K562 (cell line): Measurements from ENCODE around the gene NLRC3. TPM values are rescaled to one million over a fixed set of nuclear protein-coding genes. Genes with fewer than 3 reads are reported as not detected.
A peak's percentile ranks its signal among the peaks of the same experiment; 100 is the strongest.

Experiments
- ATAC-seq: fragments of 200-7000 bp; cut with Tn5 transposase; 3 replicates; pipeline ENCODE4 v1.9.1; 2020; ENCODE audit warnings: moderate library complexity
- BruUV-seq: library from RNA; stranded (reverse); fragments of 400-500 nt; replicated peaks from 2 replicates; lab custom pipeline; 2021; lab: Mats Ljungman, UMichigan
- CTCF ChIA-PET: fragments of 300-600 bp; formaldehyde crosslinking; extraction: SDS; loops from one replicate; lab custom pipeline; 2021; ENCODE audit warnings: low intra/inter-chr PET ratio; lab: Yijun Ruan, JAX
- POLR2A ChIA-PET: fragments of 300-600, 350-650 bp; sonication (Branson Sonifier 250); formaldehyde crosslinking; extraction: SDS; loops from one replicate; lab custom pipeline; 2021; ENCODE audit warnings: antibody characterized with exemption, inconsistent platforms; lab: Yijun Ruan, JAX
- DNase-seq, 4 experiments: peaks; one replicate each; pipeline versions ENCODE4 v3.0.0 to v3.0.0-alpha.2; 2011 to 2018; ENCODE audit warnings: low spot score in 3 of 4, mixed read lengths in 3 of 4; ENCODE audit errors: extremely low read depth in 1 of 4
- FAIRE-seq: peaks from 2 replicates; lab custom pipeline; 2011; peaks lifted over from hg19 to GRCh38; lab: Jason Lieb, UNC
- H2AFZ ChIP-seq: 2 replicates; pipeline ENCODE4 v1.6.0; 2011; ENCODE audit warnings: low read depth, low read length, control low read depth, inconsistent platforms
- H3K27ac ChIP-seq: fragments of 200-600 bp; 3 replicates; pipeline ENCODE4 v1.8.0; 2011; ENCODE audit warnings: low read depth, mild to moderate bottlenecking, control low read depth, inconsistent platforms, low read length, moderate library complexity, mixed read lengths; ENCODE audit errors: extremely low read depth
- H3K27me3 ChIP-seq, 2 experiments: fragments of 300-600 bp in 1 of 2; 2 replicates in 1 of 2; 3 replicates in 1 of 2; pipeline versions ENCODE4 v1.6.0 to v1.8.0; 2011; ENCODE audit warnings: inconsistent platforms in 2 of 2, low read length in 2 of 2, mild to moderate bottlenecking in 1 of 2, mixed read lengths in 1 of 2, moderate library complexity in 1 of 2; ENCODE audit not compliant: control insufficient read depth in 2 of 2, insufficient read depth in 2 of 2
- H3K36me3 ChIP-seq: fragments of 300-600 bp; 3 replicates; pipeline ENCODE4 v1.8.0; 2011; ENCODE audit warnings: mild to moderate bottlenecking, low read length, inconsistent platforms; ENCODE audit not compliant: control insufficient read depth, insufficient read depth
- H3K4me1 ChIP-seq, 2 experiments: fragments of 200-600 bp in 1 of 2; replicated peaks in 1 of 2; 2 replicates in 1 of 2; 3 replicates in 1 of 2; pipeline versions ENCODE4 v1.5.1 to v1.8.0; 2011; ENCODE audit warnings: inconsistent platforms in 2 of 2, low read length in 2 of 2, mild to moderate bottlenecking in 1 of 2, mixed read lengths in 1 of 2, moderate library complexity in 1 of 2; ENCODE audit not compliant: control insufficient read depth in 2 of 2, insufficient read depth in 2 of 2
- H3K4me2 ChIP-seq: 2 replicates; pipeline ENCODE4 v1.6.1; 2011; ENCODE audit warnings: low read length, control low read depth, inconsistent platforms, mixed read lengths; ENCODE audit not compliant: insufficient read depth
- H3K4me3 ChIP-seq: fragments of 200-600 bp; sonication (generic), shearing (Covaris generic); 2 replicates; pipeline ENCODE4 v1.5.1; 2016; ENCODE audit warnings: control low read depth, inconsistent platforms
- H3K79me2 ChIP-seq: fragments of 200-600 bp; 3 replicates; pipeline ENCODE4 v1.8.0; 2011; ENCODE audit warnings: low read length, inconsistent platforms; ENCODE audit not compliant: control insufficient read depth, insufficient read depth
- H3K9ac ChIP-seq, 2 experiments: 2 replicates each; pipeline versions ENCODE4 v1.6.0 to v1.6.1; 2011; ENCODE audit warnings: low read depth in 2 of 2, low read length in 2 of 2, control low read depth in 1 of 2, inconsistent platforms in 1 of 2, mild to moderate bottlenecking in 1 of 2, mixed read lengths in 1 of 2; ENCODE audit not compliant: insufficient read depth in 1 of 2
- H3K9me1 ChIP-seq: one replicate; pipeline ENCODE4 v1.6.0; 2011; ENCODE audit warnings: inconsistent platforms, mild to moderate bottlenecking, low read length, moderate library complexity; ENCODE audit not compliant: control insufficient read depth, insufficient read depth
- H3K9me3 ChIP-seq: replicated peaks from 2 replicates; pipeline ENCODE4 v1.5.1; 2011; ENCODE audit warnings: low read depth, low read length, inconsistent platforms; ENCODE audit not compliant: control insufficient read depth, insufficient read depth
- H4K20me1 ChIP-seq: replicated peaks from 2 replicates; pipeline ENCODE4 v1.6.1; 2011; ENCODE audit warnings: low read length, inconsistent platforms, mixed read lengths; ENCODE audit not compliant: control insufficient read depth, insufficient read depth
- CC2D1A ChIP-seq: fragments of 450-650 bp; IDR thresholded peaks from 2 replicates; pipeline ENCODE4 v1.6.1; 2017; ENCODE audit warnings: mild to moderate bottlenecking
- CEBPB ChIP-seq: fragments of 450-650 bp; IDR thresholded peaks from 2 replicates; pipeline ENCODE4 v1.6.1; 2016; ENCODE audit warnings: missing genetic modification characterization, missing compliant biosample characterization
- FOXP4 ChIP-seq: sonication (generic); formaldehyde crosslinking; IDR thresholded peaks from 2 replicates; pipeline ENCODE4 v1.8.0; 2022; ENCODE audit warnings: mild to moderate bottlenecking, missing genetic modification reagents, borderline replicate concordance
- RBM17 ChIP-seq: fragments of 200-400 bp; formaldehyde crosslinking; IDR thresholded peaks from 2 replicates; pipeline ENCODE4 v1.6.1; 2017; ENCODE audit warnings: low read depth, mild to moderate bottlenecking, low read length, borderline replicate concordance
- ZNF318 ChIP-seq, 2 experiments: fragments of 450-650 bp; IDR thresholded peaks; 2 replicates each; pipeline ENCODE4 v1.6.1; 2016; ENCODE audit warnings: mild to moderate bottlenecking in 2 of 2, borderline replicate concordance in 1 of 2, low read depth in 1 of 2, moderate library complexity in 1 of 2
- WGBS: fragments of 100-300 bp; shearing (Covaris generic); methylation state at CpG from one replicate; pipeline ENCODE4 v1.1.6; 2016; ENCODE audit warnings: low coverage, mixed read lengths; ENCODE audit not compliant: insufficient coverage; ENCODE audit errors: missing lambda C conversion rate; 5-methylcytosine and 5-hydroxymethylcytosine counted together
- in situ Hi-C: fragments of 300-500 bp; cut with MboI; formaldehyde crosslinking; loops from 4 replicates; pipeline ENCODE4 v1.15.0; 2018; ENCODE audit warnings: inconsistent platforms, mixed read lengths
- intact Hi-C: fragments of 100-400 bp; cut with micrococcal nuclease; formaldehyde crosslinking; loops from 2 replicates; pipeline ENCODE4 v1.14.2; 2022
- polyA plus RNA-seq, 8 experiments: library from polyadenylated mRNA; depleted of rRNA in 4 of 8; stranded (reverse) in 5 of 8; unstranded in 3 of 8; fragments of >200 nt; fragmentation: Nextera tagmentation in 2 of 8; fragmentation: Illumina TruSeq in 1 of 8; extraction: Ambion mirVana in 2 of 8; extraction: Trizol in 1 of 8; gene quantifications; 2 replicates each; pipeline versions ENCODE4 v1.2.1 to v1.2.3, GENCODE V29; 2011 to 2014; ENCODE audit warnings: inconsistent platforms in 1 of 8, missing spikeins in 1 of 8
- total RNA-seq, 7 experiments: library from RNA; depleted of rRNA in 6 of 7; stranded (reverse); fragments of >200 nt in 6 of 7; fragmentation: Illumina TruSeq in 2 of 7; extraction: Trizol in 2 of 7; gene quantifications; 2 replicates each; pipeline versions ENCODE4 v1.2.1 to v1.2.3, GENCODE V29; 2011 to 2021; ENCODE audit warnings: low replicate concordance in 1 of 7
- TF ChIP-seq, protein P1 (sequence below): sonication (generic); formaldehyde crosslinking; IDR thresholded peaks from 2 replicates; pipeline ENCODE4 v1.8.1; 2023; ENCODE audit warnings: mild to moderate bottlenecking, missing genetic modification reagents

Gene NLRC3
- total and polyA plus RNA-seq, 9 of the 15 experiments (the other 6 are each of a cell fraction or from before 2014, with no cell fraction given), result 0.03 to 0.13 (median 0.03) TPM; not detected in 4

DNA sequence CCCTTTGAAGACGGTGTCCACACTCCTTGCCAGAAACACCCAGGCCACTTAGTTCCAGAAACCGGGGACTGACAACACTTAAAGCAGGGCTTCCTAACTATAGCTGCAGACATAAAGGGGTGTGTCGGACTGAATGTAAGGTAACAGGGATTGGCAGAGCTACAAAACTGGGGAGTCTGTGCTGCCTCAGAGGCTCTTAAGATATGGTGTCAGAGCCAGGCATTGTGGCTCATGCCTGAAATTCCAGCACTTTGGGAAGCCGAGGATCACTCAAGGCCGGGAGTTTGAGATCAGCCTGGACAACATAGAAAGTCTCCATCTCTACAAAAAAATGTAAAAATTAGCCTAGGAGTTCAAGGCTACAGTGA, 14.2 kb upstream of the NLRC3 start (continued):
- no peak for TF ChIP-seq RBM17
- TF ChIP-seq, all 486 proteins: peak for 0

GRCh38 chr16:3590736-3591435, 13.7 kb upstream of the NLRC3 start:
- no peaks in the 10 kb centered on the region for H4K20me1 ChIP-seq
- H2AFZ ChIP-seq, result no peak overlapping the region
- peak overlapping the region in 1 of 2 experiments; percentile 55; a peak in 1 of 4 replicates for H3K9ac ChIP-seq
- no peaks in the 10 kb centered on the region for H3K27me3 ChIP-seq
- no peaks in the 10 kb centered on the region for H3K9me3 ChIP-seq
- H3K27ac ChIP-seq, result no peak overlapping the region
- H3K36me3 ChIP-seq, result peaks cover 3% of the 10 kb centered on the region; the same call in 1 of the 3 replicates
- 87% methylated on average over 19 of the region's 27 CpGs for WGBS
- ChIA-PET CTCF (no interaction called here), POLR2A (no interaction called here)
- H3K4me3 ChIP-seq, result no peak overlapping the region
- FAIRE-seq, result no peak
- H3K4me1 ChIP-seq, result peaks cover 10 to 35% of the 10 kb centered on the region in 2 experiments; a peak in 4 of 5 replicates
- TF ChIP-seq CEBPB (tag) (peak; percentile 43; the same call in 1 of the 2 replicates), CC2D1A (no peak), ZNF318 (IDR thresholded peaks at IDR 0.05; ENCODE audit: borderline replicate concordance in 1 of 2, low read depth in 1 of 2) (no peak), FOXP4 (no peak)
- TF ChIP-seq, protein P1, sequence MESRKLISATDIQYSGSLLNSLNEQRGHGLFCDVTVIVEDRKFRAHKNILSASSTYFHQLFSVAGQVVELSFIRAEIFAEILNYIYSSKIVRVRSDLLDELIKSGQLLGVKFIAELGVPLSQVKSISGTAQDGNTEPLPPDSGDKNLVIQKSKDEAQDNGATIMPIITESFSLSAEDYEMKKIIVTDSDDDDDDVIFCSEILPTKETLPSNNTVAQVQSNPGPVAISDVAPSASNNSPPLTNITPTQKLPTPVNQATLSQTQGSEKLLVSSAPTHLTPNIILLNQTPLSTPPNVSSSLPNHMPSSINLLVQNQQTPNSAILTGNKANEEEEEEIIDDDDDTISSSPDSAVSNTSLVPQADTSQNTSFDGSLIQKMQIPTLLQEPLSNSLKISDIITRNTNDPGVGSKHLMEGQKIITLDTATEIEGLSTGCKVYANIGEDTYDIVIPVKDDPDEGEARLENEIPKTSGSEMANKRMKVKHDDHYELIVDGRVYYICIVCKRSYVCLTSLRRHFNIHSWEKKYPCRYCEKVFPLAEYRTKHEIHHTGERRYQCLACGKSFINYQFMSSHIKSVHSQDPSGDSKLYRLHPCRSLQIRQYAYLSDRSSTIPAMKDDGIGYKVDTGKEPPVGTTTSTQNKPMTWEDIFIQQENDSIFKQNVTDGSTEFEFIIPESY, result peak; percentile 94
- no peak overlapping the region for H3K4me2 ChIP-seq
- no peak for ATAC-seq
- H3K9me1 ChIP-seq, result peaks cover 4% of the 10 kb centered on the region
- in situ Hi-C loops, result no loop called here
- H3K79me2 ChIP-seq, result no peaks in the 10 kb centered on the region
- intact Hi-C loops, result no loop called here
- DNase-seq, result no peak
- BruUV-seq, result TSS peak; percentile 55
